Activated gamma-delta T cell treated with anti-CD3 and anti-CD28 coated beads, Interleukin-2, amount 50 U/mL, for 16 hours (primary cell): ENCODE results near the gene MYBBP1A.

ENCODE experiments used
- DNase-seq: peaks from one replicate; pipeline ENCODE4 v3.0.0-alpha.2; 2020; ENCODE audit warnings: low read depth

The MYBBP1A gene

DNA sequence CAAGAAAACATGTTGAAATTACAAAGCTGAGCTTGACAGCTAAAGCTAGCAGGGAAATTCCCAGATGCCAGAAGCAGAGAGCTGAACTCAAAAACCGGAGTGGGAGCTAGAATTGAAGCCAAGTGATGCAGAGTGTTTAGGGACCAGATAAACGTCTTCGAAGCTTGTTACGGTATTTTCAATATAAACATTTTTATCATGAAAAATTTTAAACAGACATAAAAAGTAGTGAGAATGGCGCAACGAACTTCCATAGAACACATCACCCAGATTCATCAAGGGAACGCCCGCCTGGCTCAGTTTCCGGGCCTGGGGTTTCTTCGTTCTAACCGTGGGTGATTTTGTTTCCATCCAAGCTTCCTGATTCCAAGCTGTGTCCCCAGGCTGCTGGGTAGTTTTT is 38.4 kb downstream of the MYBBP1A start:
- no peak for DNase-seq

DNA sequence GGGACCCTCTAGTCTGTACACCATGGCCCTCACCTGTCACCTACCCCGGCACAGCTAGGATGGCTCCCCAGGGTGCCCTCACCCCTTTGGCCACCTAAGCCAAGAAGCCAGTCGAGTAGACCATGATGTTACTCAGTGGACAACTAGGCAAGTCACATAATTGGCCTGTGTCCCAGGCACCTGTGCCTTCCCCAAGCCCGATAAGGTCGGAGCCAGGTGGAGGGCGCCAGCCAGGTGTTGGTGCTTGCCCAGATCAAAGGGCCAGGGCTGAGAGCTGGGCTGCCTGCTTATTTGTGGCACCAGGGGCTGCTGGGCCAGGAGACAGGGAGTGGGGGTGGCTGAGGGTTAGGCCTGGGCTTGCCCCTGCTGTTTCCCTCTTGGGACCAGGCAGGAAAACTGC is 39.7 kb downstream of the MYBBP1A start:
- no peak for DNase-seq

DNA sequence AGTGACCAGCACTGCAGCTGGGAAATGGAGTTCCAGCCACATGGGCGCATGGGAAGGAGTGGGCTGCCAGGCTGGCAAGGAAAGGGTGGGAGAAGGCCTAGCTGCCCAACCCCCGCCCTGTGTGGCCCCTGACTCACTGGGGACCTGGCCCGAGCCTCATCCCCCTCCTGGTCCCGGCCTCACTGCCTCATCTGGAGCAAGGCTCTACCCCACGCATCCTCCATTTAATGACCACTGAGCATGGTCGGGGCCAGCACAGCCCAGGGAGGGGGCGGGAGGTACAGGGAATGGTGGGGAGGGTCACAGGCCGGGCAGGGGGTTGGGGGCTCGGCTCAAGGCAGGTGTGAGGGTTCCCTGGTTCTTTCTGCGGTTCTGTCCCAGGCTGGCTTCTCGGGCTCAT is 40.4 kb downstream of the MYBBP1A start:
- DNase-seq = no peak

DNA sequence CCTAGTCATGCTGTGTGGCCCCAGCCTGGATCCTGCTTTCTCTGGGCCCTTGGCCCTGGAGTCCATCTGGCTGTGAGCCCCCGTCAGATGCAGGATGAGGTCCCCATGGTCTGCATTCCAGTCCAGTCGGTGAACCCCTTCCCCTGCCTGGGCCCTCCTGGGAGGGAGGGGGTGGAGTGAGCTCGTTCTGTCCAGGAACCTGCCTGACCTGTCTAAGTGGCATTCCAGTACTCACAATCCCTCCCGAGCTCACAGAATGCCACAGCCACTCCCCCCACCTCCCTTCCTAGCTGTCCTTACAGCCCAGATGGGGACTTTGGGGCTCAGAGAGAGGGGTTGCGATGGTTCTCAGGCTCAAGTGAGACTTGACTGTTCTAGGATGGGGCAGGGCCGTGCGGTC is 41.0 kb downstream of the MYBBP1A start:
- no peak for DNase-seq

DNA sequence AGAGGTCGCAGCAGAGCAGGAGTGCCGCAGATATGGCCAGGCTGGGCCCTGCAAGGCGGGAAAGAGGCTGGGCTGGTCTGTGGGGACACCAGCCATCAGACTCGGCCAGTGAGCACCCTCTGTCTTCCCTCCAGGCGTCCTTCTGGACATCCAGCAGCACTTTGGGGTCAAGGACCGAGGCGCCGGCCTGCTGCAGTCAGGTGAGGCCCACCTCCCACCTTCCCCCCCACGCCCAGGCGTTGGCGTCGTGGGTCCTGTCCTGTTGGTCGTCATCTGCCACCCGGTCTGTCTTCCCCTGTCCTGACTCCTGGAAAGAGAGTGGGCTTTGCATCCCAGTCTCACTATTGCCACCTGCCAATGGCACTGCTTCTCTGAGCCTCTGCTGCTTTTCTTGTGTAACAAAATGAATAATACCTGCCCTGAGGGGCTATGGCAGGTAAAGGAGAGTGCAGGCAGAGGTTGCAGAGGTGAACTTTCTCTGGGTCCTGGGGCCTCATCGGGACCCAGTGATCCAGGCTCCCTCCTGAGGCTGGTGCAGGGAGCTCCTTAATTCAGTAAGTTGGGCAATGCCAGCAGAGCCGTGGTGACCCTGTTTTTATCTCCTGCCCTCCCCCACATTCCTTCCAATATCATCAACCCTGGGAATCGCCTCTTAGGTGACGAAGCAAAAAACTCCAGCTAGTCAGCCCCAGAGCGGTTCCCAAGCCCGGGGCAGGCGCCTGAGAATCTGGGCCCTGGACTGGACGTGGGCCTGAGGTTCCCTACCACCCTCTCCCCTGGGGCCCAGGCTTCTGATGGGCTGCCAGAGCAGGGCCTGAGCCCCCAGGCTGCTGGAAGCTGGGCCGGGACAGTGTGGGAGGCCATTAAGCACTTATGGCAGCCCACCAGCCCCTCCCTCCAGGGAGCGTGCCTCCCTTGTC is 41.8 kb downstream of the MYBBP1A start:
- no peak for DNase-seq

DNA sequence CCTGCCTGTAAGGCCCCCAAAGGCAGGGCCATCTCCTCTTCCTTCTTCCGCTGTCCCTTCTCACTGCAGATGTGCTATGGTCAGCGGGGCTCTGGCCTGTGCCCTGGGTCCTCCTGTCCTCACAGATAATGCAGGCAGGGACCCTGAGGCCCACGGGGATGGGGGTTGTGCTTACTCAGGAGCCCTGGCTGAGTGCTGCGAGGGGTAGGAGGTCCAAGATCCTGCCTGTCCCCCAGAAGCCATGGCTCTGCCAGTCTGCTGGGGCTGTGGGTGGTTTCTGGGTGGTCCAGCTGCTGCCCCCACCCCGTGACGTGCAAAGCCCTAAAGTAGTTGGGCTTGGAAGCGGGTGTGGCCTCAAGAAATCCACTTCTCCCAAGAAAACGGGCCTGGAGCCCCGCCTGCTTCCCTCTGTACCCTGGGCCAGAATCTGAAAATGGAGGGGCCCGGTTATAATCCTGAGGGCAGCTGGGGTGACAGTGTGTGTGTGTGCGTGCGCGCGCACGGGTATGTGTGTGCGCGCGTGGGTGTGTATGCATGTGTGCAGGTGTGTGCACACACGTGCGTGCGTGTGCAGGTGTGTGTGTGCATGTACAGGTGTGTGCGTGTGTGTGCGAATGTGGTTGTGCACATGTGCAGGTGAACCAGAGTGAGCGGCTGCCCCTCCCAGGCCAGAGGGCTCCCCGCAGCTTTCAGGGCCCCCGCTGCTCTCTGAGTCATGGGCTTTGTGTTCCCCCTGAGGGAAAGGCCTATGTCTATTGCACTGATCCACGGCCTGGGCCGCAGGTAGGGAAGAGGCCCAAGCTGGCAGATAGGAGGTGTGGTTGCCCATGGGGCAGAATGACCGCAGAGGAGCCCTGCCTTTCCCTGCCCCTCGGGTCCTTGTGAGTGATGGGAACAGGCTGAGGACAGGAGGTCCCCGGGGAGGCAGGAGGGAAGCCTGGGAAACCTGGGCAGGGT is 42.8 kb downstream of the MYBBP1A start:
- DNase-seq = no peak

DNA sequence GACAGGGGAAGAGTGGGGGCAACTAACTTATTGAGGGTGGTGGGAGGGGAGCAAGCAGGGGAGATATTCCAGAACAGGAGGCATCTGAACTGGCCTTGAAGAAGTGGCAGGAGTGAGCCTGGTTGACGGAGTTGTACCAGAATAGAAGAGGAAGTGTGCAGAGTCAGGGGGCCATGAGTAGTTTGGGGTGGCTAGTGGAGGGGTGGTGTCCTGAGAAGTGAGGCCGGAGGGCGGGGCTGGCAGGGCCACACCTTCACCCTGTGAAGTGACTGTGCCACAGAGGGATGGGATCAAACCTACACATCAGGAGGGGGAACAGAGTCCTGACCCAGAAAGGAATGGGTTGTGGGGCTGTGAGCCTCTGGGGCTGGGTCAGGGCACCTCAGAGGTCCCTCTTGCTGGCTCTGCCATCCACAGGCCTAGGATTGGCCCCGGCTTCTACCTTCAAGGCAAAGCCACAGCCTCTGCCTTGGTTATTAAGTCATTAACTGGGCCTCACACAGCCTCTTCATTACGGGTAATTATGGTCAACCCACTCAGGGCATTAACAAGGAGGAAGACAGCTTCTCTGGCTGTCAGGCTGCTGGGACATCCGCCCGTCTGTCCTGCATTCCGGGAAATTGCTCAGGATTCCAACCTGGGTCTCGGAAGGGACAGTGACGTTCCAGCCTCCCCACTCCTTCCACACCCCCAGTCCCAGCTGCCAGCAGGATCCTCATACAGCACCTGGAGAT is 43.8 kb downstream of the MYBBP1A start:
- DNase-seq = no peak

DNA sequence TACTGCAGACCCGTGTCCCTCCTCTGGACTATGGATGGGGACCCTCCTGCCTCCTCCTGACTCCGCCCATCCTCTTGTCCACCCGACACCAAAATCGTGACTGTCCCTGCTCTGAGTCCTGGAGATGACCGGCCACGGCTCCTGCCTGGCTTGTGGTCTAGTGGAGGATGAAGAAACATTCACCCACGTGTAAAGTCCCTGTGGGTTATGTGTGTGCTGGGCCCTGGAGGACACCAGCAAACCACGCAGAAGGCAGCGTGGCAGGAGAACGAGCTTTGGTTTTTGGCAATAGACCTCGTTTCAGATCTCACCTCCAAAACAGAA is 44.6 kb downstream of the MYBBP1A start:
- no peak for DNase-seq

DNA sequence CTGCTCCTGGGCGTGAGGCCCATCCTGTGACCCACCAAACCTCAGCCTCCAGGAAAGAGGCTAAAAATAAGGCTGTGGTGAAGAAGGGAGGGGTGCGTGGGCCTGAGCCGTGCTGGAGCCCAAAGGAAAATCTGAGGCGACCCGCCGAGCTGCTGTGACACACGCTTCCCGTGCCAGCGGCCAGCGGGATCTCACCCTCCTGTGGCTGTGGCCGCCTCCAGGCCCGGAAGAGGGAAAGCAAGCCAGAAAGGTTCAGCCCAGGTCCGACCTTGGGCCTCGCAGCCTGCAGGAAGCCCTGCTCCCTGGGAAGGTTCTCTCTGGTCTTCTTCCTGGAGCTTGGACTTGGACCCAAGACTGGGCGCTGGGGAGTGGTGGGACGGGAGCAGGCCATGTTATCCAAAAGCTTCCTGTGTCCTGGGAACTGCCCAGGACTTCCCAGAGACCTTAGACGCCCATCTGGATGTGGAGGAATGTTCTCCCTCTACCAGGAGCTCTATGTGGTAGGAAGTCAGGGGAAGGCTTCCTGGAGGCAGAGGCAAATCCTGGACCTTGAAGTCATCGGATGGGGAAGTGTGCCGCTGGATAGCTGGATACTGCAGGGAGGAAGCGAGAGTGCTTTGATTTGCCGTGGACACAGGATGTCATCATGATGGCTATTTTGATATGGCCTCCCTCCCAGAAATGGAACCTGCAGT is 45.1 kb downstream of the MYBBP1A start:
- DNase-seq = no peak

DNA sequence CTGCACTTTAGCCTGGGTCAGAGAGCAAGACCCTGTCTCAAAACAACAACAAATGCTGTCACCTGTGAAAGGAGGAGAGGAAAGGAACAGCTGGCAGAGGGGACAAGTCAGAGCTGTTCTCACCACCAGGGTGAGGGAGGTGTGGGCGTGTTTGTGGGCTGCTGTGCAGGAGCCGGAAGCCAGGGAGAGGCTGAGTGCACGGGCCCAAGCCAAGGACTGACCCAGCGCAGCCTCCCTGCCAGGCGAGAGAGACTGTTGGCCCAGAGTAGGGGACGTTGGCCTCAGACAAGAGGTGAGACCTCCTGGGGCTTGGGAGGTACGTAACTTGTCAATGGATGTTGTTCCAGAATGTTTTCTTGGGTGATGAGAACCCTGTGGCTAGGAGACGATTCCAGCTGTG is 45.8 kb downstream of the MYBBP1A start:
- DNase-seq = no peak

DNA sequence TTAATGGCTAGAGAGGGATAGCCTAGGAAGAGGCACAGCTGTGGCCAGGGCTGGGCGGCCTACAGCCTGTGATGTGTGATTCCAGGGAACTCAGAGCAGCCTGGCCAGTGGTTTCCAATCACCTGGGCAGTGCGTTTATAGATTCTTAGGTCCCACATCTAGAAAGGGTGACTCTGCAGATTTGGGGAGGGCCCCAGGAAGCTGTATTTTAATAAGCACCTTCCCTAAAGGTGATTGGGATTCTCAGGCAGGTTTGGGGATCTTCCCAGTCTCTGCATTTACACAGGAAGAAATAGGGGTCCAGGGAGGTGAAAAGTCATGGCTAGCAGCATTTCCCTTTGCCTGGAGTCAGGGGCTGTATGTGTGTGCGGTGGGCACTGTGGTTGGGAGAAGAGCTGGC is 47.0 kb downstream of the MYBBP1A start:
- DNase-seq = no peak

DNA sequence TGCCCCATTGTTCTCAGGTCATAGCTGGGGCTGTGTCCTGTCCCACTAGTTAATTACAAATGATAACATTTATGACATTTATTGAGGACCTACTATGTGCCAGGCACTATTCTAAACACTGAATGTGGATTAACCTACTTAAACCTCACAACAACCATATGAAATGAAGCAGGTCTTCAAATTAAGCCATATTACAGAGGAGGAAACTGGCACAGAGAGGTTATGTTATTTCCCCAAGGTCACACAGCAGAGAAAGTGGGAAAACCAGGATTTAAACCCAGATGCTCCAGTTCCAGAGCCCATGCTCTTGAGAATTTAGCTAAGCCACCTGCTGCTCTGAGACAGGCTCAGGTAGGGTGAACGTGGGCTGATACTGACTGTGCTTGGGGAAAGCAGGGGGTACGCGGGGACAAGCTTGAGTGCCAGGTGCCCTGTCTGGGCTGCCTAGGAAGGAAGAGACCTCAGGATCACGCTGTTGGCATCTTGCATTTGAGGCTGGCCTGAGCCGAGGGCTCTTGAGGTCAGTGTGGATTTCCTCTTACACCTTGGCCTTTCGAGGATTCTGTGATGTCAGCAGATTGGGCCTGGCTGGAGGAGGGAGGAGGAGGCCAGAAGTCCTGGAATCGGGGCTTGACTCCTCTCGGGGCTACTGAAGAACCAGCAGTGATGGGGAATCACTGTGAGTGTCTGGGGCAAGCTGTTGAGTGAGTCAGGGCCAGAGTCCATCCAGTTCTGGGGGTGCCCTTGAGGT is 47.6 kb downstream of the MYBBP1A start:
- no peak for DNase-seq

DNA sequence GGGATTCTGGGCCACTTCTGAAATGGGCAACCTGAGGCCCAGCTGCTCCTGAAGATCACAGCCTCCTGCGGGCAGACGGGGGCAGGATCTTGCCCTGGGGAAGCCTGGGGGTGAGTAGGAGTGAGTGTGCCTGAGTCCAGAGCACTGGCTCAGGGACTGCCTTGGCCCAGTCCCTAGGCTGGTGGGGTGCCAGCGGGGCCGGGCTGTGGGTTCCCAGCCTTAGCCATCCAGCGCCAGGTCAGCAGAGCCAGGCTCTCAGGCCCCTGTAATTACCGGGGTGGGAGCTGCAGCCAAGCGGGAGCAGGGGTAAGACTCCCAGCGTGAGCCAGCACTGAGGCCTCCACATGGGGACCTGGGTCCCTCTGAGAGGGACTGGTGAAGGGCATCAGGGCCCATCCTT is 48.3 kb downstream of the MYBBP1A start:
- no peak for DNase-seq

DNA sequence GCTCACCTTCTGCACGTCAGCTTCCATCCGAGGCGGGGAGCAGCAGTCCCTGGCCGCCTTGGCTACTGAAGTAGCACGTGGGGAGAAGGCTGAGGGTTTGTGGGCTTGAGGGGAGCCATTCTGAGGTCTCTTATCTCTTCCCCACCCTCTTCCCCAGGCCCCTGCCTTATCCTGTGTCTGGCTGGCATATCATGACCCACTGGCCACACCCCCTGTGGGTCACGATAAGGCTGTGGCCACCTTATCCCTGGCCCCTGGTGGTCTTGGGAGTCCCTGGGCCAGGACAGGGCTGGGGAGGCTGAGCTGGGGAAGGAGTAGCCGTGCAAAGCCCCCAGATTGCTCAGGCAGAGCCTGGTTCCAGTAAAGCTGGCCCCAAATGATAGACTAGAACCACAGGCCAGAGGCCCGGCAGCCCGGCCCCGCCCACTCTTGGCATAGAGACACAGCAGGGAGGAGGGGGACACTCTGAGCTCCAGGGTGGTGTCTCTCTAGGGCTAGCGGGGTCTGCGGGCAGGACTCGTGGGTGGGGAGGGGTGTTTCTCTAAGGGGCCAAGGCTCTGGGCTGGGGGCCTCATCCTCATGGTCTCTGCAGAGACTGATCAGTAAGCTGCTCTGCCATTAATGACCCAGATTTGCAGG is 48.9 kb downstream of the MYBBP1A start:
- DNase-seq = no peak

DNA sequence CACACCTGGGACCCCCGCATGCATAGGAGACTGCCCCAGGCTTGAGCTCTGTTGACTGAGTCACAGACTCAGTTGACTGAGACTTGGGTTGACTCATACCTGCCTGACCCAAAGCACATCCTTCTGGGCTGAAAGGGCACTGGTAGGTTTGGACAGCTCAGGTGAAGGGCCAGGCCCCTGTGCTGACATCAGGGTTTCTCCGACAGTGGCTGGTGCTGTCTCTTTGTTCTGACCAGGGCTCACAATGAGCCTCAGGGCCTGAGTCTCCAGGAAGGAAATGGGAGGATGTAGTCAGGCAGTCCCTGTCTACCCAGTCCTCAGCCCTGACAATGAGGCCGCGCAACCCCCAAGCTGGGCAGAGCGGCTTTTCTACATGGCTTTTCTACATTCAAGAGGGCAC is 50.0 kb downstream of the MYBBP1A start:
- DNase-seq = no peak

DNA sequence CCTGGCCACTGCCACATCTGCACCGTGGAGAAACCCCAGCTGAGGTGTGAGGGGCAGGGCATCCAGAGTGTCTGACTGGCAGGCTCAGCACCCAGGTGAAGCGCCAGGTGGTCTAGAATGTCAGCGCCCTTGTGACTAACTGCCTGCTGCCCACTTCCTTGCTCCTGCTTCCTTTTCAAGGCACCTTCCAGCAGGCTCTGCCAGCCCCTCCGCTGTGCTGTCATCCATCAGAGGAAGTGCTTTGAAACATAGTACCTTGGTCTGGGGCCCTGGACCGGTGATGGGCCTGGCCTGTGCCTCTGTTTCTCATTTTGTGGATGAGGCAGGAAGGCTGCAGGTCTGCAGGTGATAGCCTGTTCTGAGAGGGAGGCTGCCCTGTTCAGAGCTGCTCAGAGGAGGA is 51.0 kb downstream of the MYBBP1A start:
- no peak for DNase-seq

DNA sequence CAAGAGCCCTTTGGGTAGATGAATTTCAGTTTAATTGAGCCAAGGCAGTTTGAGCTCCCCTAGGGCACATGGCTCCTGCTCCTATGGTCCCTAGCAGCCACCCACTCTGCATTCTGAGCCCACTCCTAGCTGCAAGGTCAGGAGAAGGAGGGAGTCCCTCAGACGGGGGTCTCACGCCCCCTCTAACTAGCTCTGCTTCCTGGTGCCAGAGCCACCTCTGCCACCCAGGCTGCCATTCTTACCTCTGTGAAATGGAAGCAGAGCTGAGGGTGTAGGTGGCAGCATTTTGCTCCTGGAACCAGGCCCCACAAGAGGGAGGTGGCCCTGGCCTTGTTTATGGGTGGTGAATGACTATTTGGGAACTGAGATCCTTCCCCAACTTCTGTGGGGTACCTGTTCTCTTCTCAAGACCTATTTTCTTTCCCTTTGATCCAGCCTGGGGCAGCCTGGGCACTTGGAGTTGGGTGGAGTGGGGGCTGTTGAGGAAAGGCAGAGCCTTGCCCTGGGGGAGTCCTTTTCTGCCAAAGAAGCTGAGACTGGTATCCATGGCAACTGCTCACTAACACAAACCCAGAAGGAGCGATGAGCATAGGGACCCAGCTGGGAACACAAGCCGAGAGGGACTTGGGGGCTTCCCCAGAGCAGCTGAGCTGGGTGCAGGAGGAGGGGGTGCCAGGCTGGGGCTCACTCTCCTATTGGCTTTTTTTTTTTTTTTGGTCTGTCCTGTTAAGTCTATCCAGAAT is 51.7 kb downstream of the MYBBP1A start:
- DNase-seq = no peak

DNA sequence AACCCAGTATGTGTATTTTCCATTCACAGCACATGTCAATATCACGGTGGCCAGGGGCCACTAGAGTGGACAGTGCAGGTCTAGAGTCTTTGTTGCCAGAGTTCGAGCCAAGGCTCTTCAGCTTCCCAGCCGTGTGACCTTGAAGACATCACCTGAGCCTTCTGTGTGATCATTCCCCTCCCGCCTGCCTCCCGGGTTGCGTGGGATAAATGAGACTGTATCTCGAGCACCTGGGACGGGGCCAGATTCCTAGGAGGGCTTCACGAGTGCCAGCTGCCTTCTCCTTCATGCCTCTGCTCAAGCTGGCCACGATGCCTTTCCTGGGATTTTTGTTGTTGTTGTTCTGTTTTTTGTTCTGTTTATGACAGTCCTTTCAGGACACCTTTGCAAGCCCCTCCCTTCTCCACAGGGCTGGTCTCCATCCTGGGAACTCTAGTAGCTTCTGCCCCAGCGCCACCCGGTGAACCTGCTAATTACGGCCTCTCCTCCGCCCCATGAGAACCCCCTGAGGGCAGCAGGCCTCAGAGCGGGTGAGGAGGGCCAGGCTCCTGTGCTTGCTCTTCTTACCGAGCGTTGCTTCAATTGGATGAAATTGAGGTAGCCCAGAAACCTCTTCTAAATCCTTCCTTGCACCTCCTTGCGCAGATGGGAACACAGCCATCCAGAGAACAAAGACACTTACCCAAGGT is 52.6 kb downstream of the MYBBP1A start:
- DNase-seq = no peak

DNA sequence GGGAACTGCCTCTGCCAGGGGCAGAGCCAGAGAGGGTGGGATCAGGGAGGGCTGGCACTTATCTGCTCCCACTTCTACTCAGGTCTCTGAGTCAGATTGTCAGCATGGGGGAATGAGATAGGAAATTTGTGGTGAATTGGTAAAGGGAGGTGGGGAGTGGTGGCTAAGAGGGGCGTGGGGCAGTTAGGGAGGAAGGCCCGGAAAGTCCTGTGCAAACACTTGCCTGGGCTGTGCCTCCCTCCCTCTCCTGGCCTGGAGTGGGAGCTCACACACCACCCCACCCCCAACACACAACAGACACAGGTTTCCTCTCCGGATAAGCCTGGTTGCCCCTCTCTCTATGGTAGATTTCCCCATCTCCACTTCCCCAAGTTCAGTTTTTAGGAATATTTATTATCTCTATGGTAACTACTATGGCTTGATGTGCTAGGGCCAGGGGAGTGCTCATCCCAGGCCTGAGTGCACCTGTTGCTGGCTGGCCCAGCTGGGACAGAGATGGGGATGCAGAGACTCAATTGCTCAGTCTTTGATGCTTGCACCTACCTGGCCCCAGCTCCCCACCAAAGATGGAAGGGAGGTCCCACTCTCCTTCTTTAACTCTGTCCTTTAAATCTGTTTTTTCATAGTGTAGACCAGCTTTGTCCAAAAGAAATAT is 53.8 kb downstream of the MYBBP1A start:
- no peak for DNase-seq
